ENCODE data around the gene FAM168A. TPM values are rescaled to one million over a fixed set of nuclear protein-coding genes. Genes with fewer than 3 reads are reported as not detected.

FAM168A gene
- total RNA-seq, 4 donors from 2014 or later = 31.1 to 50.8 (median 41.1) TPM

- DNase-seq (ENCODE audit: extremely low spot score) = no peak
- no peaks in the 10 kb centered on the region for H3K27me3 ChIP-seq
- H3K9me3 ChIP-seq = no peaks in the 10 kb centered on the region
- WGBS = 90% methylated on average over 14 of the region's 22 CpGs
- peaks cover 55 to 99% (median 87%) of the 10 kb centered on the region in 4 donors for H3K36me3 ChIP-seq
- no peak overlapping the region for H3K4me3 ChIP-seq
- no peak overlapping the region for H3K27ac ChIP-seq (replicated peaks in 1 of 4)
- intact Hi-C loops (cut with DNase I) = no loop called here
- H3K4me1 ChIP-seq = peaks cover 3 to 32% (median 25%) of the 10 kb centered on the region in 4 donors
- TF ChIP-seq CTCF (IDR thresholded peaks at IDR 0.05) (no peak), POLR2AphosphoS5 (IDR thresholded peaks at IDR 0.05) (no peak), POLR2A (IDR thresholded peaks at IDR 0.05; ENCODE audit: low read depth) (no peak), EP300 (IDR thresholded peaks at IDR 0.05) (no peak)
Observed at GRCh38 chr11:73356979-73357860, 240.7 kb downstream of the FAM168A start.

GRCh38 chr11:73355109-73355508 lies 242.8 kb downstream of the FAM168A start:
- Histone ChIP-seq H3K36me3 (peaks cover 34 to 80% (median 66%) of the 10 kb centered on the region in 4 donors), H3K9me3 (no peaks in the 10 kb centered on the region), H3K4me3 (no peak overlapping the region), H3K4me1 (peaks cover 3 to 44% (median 35%) of the 10 kb centered on the region in 4 donors), H3K27ac (replicated peaks in 1 of 4) (no peak overlapping the region), H3K27me3 (no peaks in the 10 kb centered on the region)
- TF ChIP-seq EP300 (IDR thresholded peaks at IDR 0.05) (no peak), CTCF (IDR thresholded peaks at IDR 0.05) (no peak), POLR2AphosphoS5 (IDR thresholded peaks at IDR 0.05) (no peak), POLR2A (IDR thresholded peaks at IDR 0.05; ENCODE audit: low read depth) (no peak)
- DNase-seq (ENCODE audit: extremely low spot score) = no peak
- intact Hi-C loops (cut with DNase I) = no loop called here
- WGBS = 89% methylated on average over 4 of the region's 4 CpGs

GRCh38 chr11:73353422-73353821 lies 244.5 kb downstream of the FAM168A start:
- no peaks in the 10 kb centered on the region for H3K27me3 ChIP-seq
- peaks cover 25 to 76% (median 58%) of the 10 kb centered on the region in 4 donors for H3K36me3 ChIP-seq
- H3K9me3 ChIP-seq = no peaks in the 10 kb centered on the region
- DNase-seq (ENCODE audit: extremely low spot score) = no peak
- H3K27ac ChIP-seq (replicated peaks in 1 of 4) = no peak overlapping the region
- 91% methylated on average over 4 of the region's 4 CpGs for WGBS
- TF ChIP-seq POLR2A (IDR thresholded peaks at IDR 0.05; ENCODE audit: low read depth) = no peak
- TF ChIP-seq CTCF (IDR thresholded peaks at IDR 0.05) = no peak
- no peak for TF ChIP-seq EP300 (IDR thresholded peaks at IDR 0.05)
- TF ChIP-seq POLR2AphosphoS5 (IDR thresholded peaks at IDR 0.05) = no peak
- intact Hi-C loops (cut with DNase I) = loop anchor here (5.0 kb wide), 1 partner anchor 309 kb away; no protein-coding TSS in a partner anchor
- peaks cover 0 to 44% (median 37%) of the 10 kb centered on the region in 4 donors for H3K4me1 ChIP-seq
- no peak overlapping the region for H3K4me3 ChIP-seq

- peak overlapping the region; percentile 59 to 71 (median 66) for H3K27ac ChIP-seq (replicated peaks in 1 of 4)
- peaks cover 0 to 39% (median 34%) of the 10 kb centered on the region in 4 donors for H3K4me1 ChIP-seq
- peaks cover 12 to 72% (median 55%) of the 10 kb centered on the region in 4 donors for H3K36me3 ChIP-seq
- no peak overlapping the region for H3K4me3 ChIP-seq
- no peaks in the 10 kb centered on the region for H3K9me3 ChIP-seq
- WGBS = 21% methylated on average over 16 of the region's 16 CpGs
- no peaks in the 10 kb centered on the region for H3K27me3 ChIP-seq
- peak in 1 of 2 donors; percentile 43 for TF ChIP-seq POLR2AphosphoS5 (IDR thresholded peaks at IDR 0.05)
- TF ChIP-seq CTCF (IDR thresholded peaks at IDR 0.05) = peak; percentile 93 to 98 (median 97)
- TF ChIP-seq EP300 (IDR thresholded peaks at IDR 0.05) = no peak
- TF ChIP-seq POLR2A (IDR thresholded peaks at IDR 0.05; ENCODE audit: low read depth) = no peak
- intact Hi-C loops (cut with DNase I) = loop anchor here (2.0 to 5.0 kb wide), 2 partner anchors 42 to 311 kb away; no protein-coding TSS in a partner anchor
- DNase-seq (ENCODE audit: extremely low spot score) = no peak
Observed at GRCh38 chr11:73350908-73351636, 246.8 kb downstream of the FAM168A start.

Small RNA genes lying within 50 kb of the gene (small RNA-seq; reads per million reads assigned to genes)
- gene AP000763.2 (0 reads per million in 3 donors), gene HMGN2P38 (0 reads per million in 3 donors)

Other genes starting within 250 kb of the FAM168A start
- 1 to 10 TPM; 1.2 to 7.8 (median 2.2) TPM for gene RELT, start 221.7 kb downstream of the FAM168A start, total RNA-seq
- 10 to 100 TPM; 35.5 to 58.1 (median 45.7) TPM for gene PLEKHB1, start 48.5 kb upstream of the FAM168A start, total RNA-seq
- 100 to 1,000 TPM; 107 to 161 (median 134) TPM for gene RAB6A, start 163.0 kb upstream of the FAM168A start, total RNA-seq
- gene MRPL48, start 189.8 kb upstream of the FAM168A start, total RNA-seq = 10 to 100 TPM in 3 of 4 donors, 1 to 10 TPM in 1; 8.9 to 18.4 (median 11.5) TPM

Measured in esophagus muscularis mucosa (tissue), 4 donors.